ENCODE measurements around the gene EDNRA.

The EDNRA gene

GRCh38 chr4:147515220-147515936, 34.5 kb downstream of the EDNRA start:
- no peak overlapping the region for H3K4me3 ChIP-seq (ENCODE audit: low read depth, low read length)
- TF ChIP-seq CTCF (IDR thresholded peaks at IDR 0.05; ENCODE audit: insufficient read depth, low read length, missing control alignments), result no peak
- ChIA-PET CTCF (interaction anchor here (0.6 to 1.9 kb wide), 10 partner anchors 10 to 404 kb away, joined by 3 to 7 read pairs (median 4); no protein-coding TSS in a partner anchor), POLR2A (no interaction called here)
- DNase-seq (ENCODE audit: low read depth, low spot score), result no peak

- ChIA-PET CTCF (interaction anchor here (1.3 to 1.9 kb wide), 3 partner anchors 14 to 350 kb away, joined by 3 to 7 read pairs (median 6); no protein-coding TSS in a partner anchor), POLR2A (no interaction called here)
- TF ChIP-seq CTCF (IDR thresholded peaks at IDR 0.05; ENCODE audit: insufficient read depth, low read length, missing control alignments), result no peak
- no peak for DNase-seq (ENCODE audit: low read depth, low spot score)
- no peak overlapping the region for H3K4me3 ChIP-seq (ENCODE audit: low read depth, low read length)
Measured at GRCh38 chr4:147516133-147516532, 35.2 kb downstream of the EDNRA start.

GRCh38 chr4:147518086-147518485, 37.2 kb downstream of the EDNRA start:
- ChIA-PET POLR2A (no interaction called here), CTCF (interaction anchor here (0.5 to 2.9 kb wide), 36 partner anchors 9 to 462 kb away, joined by 3 to 53 read pairs (median 4); partner anchors contain the start of gene TMEM184C)
- H3K4me3 ChIP-seq (ENCODE audit: low read depth, low read length), result no peak overlapping the region
- TF ChIP-seq CTCF (IDR thresholded peaks at IDR 0.05; ENCODE audit: insufficient read depth, low read length, missing control alignments), result no peak
- DNase-seq (ENCODE audit: low read depth, low spot score), result no peak

GRCh38 chr4:147518846-147519767, 38.2 kb downstream of the EDNRA start:
- CTCF ChIA-PET, result interaction anchor here (0.5 to 2.9 kb wide), 42 partner anchors 9 to 463 kb away, joined by 3 to 53 read pairs (median 4); partner anchors contain the start of gene TMEM184C
- no peak for DNase-seq (ENCODE audit: low read depth, low spot score)
- no peak overlapping the region for H3K4me3 ChIP-seq (ENCODE audit: low read depth, low read length)
- TF ChIP-seq CTCF (IDR thresholded peaks at IDR 0.05; ENCODE audit: insufficient read depth, low read length, missing control alignments), result peak; percentile 82
- POLR2A ChIA-PET, result no interaction called here

GRCh38 chr4:147524601-147525000, 43.7 kb downstream of the EDNRA start:
- no peak for TF ChIP-seq CTCF (IDR thresholded peaks at IDR 0.05; ENCODE audit: insufficient read depth, low read length, missing control alignments)
- ChIA-PET CTCF (interaction anchor here (0.7 to 2.4 kb wide), 2 partner anchors 65 to 69 kb away, joined by 3 to 7 read pairs; no protein-coding TSS in a partner anchor), POLR2A (no interaction called here)
- no peak for DNase-seq (ENCODE audit: low read depth, low spot score)
- no peak overlapping the region for H3K4me3 ChIP-seq (ENCODE audit: low read depth, low read length)
